Activated B cell treated with CpG ODN at 0.5 μM for 24 hours (primary cell): ENCODE data around the gene GRK1. TPM values are rescaled to one million over a fixed set of nuclear protein-coding genes. Genes with fewer than 3 reads are reported as not detected.

Experiments used
- ATAC-seq: fragments of 200-7000 bp; cut with Tn5 transposase; one replicate; pipeline ENCODE4 v1.10.0; 2021; ENCODE audit warnings: low read depth, mild to moderate bottlenecking, moderate library complexity
- CTCF ChIA-PET: fragments of 350-600 bp; sonication (Branson Sonifier 250); formaldehyde crosslinking; loops from one replicate; lab custom pipeline; 2021; ENCODE audit warnings: antibody characterized with exemption; lab: Charles Lee
- POLR2A ChIA-PET: fragments of 350-600 bp; sonication (Branson Sonifier 250); formaldehyde crosslinking; loops from one replicate; lab custom pipeline; 2021; ENCODE audit warnings: antibody characterized with exemption; lab: Charles Lee
- DNase-seq: peaks from one replicate; pipeline ENCODE4 v3.0.0; 2022
- H3K27ac Mint-ChIP-seq: one replicate; pipeline ENCODE4 v1.8.0; 2020; ENCODE audit warnings: mixed read lengths
- H3K27me3 Mint-ChIP-seq: one replicate; pipeline ENCODE4 v1.8.0; 2021; ENCODE audit warnings: mixed read lengths
- H3K36me3 Mint-ChIP-seq: one replicate; pipeline ENCODE4 v1.8.0; 2021; ENCODE audit warnings: low read depth, mixed read lengths
- H3K4me1 Mint-ChIP-seq: one replicate; pipeline ENCODE4 v1.8.0; 2021; ENCODE audit warnings: mixed read lengths
- H3K4me3 Mint-ChIP-seq: one replicate; pipeline ENCODE4 v1.8.0; 2020; ENCODE audit warnings: mild to moderate bottlenecking, mixed read lengths
- H3K9me3 Mint-ChIP-seq: one replicate; pipeline ENCODE4 v1.8.0; 2020; ENCODE audit warnings: mixed read lengths
- CTCF ChIP-seq: fragments of 200-600 bp; IDR thresholded peaks from one replicate; pipeline ENCODE4 v1.8.0; 2022; ENCODE audit warnings: antibody characterized with exemption, mild to moderate bottlenecking
- intact Hi-C: fragments of 100-400 bp; cut with micrococcal nuclease; formaldehyde crosslinking; loops from one replicate; pipeline ENCODE4 v1.15.1; 2024
- total RNA-seq: library from RNA; stranded (reverse); gene quantifications from 2 replicates; pipeline ENCODE4 v1.2.3, GENCODE V29; 2022

GRK1 gene
- total RNA-seq, 1 donor from 2014 or later, result 0.07 TPM

- DNase-seq (no peak), ATAC-seq (no peak)
- Mint-ChIP-seq H3K36me3 (no peaks in the 10 kb centered on the region), H3K9me3 (peaks cover 2% of the 10 kb centered on the region), H3K27me3 (peaks cover 19% of the 10 kb centered on the region), H3K4me3 (no peak overlapping the region), H3K4me1 (no peaks in the 10 kb centered on the region), H3K27ac (no peak overlapping the region)
- ChIA-PET POLR2A (no interaction called here), CTCF (no interaction called here)
- TF ChIP-seq CTCF, result no peak
- intact Hi-C loops, result no loop called here
These were observed 110.6 kb downstream of the GRK1 start for GRCh38 chr13:113777311-113778260.

GRCh38 chr13:113781571-113781970 lies 114.6 kb downstream of the GRK1 start:
- peaks cover 23% of the 10 kb centered on the region for H3K27me3 Mint-ChIP-seq
- H3K9me3 Mint-ChIP-seq, result no peaks in the 10 kb centered on the region
- ChIA-PET CTCF (no interaction called here), POLR2A (no interaction called here)
- H3K4me1 Mint-ChIP-seq, result no peaks in the 10 kb centered on the region
- intact Hi-C loops, result no loop called here
- no peak overlapping the region for H3K27ac Mint-ChIP-seq
- no peak for DNase-seq
- ATAC-seq, result no peak
- no peak overlapping the region for H3K4me3 Mint-ChIP-seq
- no peaks in the 10 kb centered on the region for H3K36me3 Mint-ChIP-seq
- TF ChIP-seq CTCF, result no peak

DNA sequence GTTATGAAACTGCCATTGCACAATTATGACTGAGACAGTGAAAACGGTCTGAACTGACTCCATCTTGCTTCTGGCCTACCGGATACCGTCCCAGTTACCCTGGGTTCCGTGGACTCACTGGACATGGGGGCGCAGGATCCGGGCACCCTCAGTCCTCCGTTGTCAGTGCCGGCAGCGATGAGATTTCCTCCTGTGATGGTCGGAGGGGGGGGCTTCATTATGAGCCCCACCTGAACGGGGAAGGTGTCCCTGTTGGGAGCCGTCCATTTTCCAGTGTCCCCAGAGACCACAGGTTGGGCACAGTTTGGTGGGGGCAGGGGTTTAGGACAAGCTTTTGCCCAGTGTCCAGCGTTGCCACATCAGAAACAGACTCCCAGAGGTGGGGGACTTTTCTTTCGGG lies 115.5 kb downstream of the GRK1 start:
- no peak for TF ChIP-seq CTCF
- H3K27ac Mint-ChIP-seq, result no peak overlapping the region
- H3K27me3 Mint-ChIP-seq, result peaks cover 19% of the 10 kb centered on the region
- no peaks in the 10 kb centered on the region for H3K4me1 Mint-ChIP-seq
- H3K9me3 Mint-ChIP-seq, result no peaks in the 10 kb centered on the region
- ChIA-PET CTCF (no interaction called here), POLR2A (no interaction called here)
- no peak overlapping the region for H3K4me3 Mint-ChIP-seq
- intact Hi-C loops, result no loop called here
- no peaks in the 10 kb centered on the region for H3K36me3 Mint-ChIP-seq
- ATAC-seq (no peak), DNase-seq (no peak)

DNA sequence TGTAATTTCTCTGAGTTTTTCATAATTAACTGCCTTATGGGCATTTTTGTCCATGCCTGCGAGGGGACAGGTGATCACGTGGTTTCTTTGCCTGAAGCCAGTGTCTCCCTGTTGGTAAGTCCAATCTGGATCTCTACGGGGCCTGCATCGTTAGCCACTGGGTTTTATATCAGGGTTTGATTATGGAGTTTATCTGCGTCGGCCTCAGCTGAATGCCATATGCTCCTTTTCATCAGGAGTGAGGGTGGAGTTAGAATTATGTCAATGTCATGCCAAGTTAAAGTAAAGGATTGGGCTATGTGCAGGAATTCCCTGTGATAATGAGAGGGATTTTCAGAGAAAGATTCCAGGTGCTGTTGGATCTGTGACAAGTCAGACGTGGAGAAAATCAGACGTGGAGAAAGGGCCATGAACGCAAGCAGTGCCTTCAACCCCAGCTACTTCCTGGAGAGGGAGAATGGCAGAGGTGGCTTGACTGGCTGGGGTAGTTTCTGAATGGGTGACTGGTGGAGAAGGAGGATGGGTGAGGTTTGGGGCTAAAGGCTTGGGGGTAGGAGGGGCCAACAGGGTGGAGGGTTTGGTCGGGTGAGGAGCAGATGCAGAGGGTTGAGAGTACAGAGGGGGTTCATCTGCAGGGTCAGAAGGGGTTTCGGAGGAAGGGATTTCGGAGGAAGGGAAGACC lies 116.3 kb downstream of the GRK1 start:
- ChIA-PET POLR2A (no interaction called here), CTCF (no interaction called here)
- no peaks in the 10 kb centered on the region for H3K36me3 Mint-ChIP-seq
- intact Hi-C loops, result no loop called here
- peaks cover 13% of the 10 kb centered on the region for H3K27me3 Mint-ChIP-seq
- H3K4me3 Mint-ChIP-seq, result no peak overlapping the region
- H3K27ac Mint-ChIP-seq, result no peak overlapping the region
- H3K4me1 Mint-ChIP-seq, result no peaks in the 10 kb centered on the region
- no peaks in the 10 kb centered on the region for H3K9me3 Mint-ChIP-seq
- no peak for TF ChIP-seq CTCF
- no peak for ATAC-seq
- DNase-seq, result no peak

GRCh38 chr13:113783966-113784644 lies 117.1 kb downstream of the GRK1 start:
- DNase-seq (no peak), ATAC-seq (no peak)
- peaks cover 8% of the 10 kb centered on the region for H3K27me3 Mint-ChIP-seq
- ChIA-PET POLR2A (no interaction called here), CTCF (no interaction called here)
- H3K4me3 Mint-ChIP-seq, result no peak overlapping the region
- no peaks in the 10 kb centered on the region for H3K4me1 Mint-ChIP-seq
- no peaks in the 10 kb centered on the region for H3K9me3 Mint-ChIP-seq
- TF ChIP-seq CTCF, result no peak
- no peak overlapping the region for H3K27ac Mint-ChIP-seq
- intact Hi-C loops, result no loop called here
- H3K36me3 Mint-ChIP-seq, result no peaks in the 10 kb centered on the region
